Frontal cortex (tissue), 4 donors: ENCODE results near the gene CA10. TPM values are rescaled to one million over a fixed set of nuclear protein-coding genes. Genes with fewer than 3 reads are reported as not detected.

Experiments used
- DNase-seq, 2 donors: peaks; one replicate each; pipeline ENCODE4 v3.0.0; 2012; ENCODE audit warnings: low spot score in 2 of 2
- FAIRE-seq: peaks from 2 replicates; lab custom pipeline; 2012; peaks lifted over from hg19 to GRCh38; lab: Jason Lieb, UNC
- total RNA-seq: library from RNA; depleted of rRNA; stranded (reverse); fragments of >200 nt; gene quantifications from one replicate; pipeline ENCODE4 v1.2.3, GENCODE V29; 2014
- donor health status: control.
- donor health status: control.
- donor health status: control.

The CA10 gene
- total RNA-seq, 1 donor from 2014 or later = 39.5 TPM

DNA sequence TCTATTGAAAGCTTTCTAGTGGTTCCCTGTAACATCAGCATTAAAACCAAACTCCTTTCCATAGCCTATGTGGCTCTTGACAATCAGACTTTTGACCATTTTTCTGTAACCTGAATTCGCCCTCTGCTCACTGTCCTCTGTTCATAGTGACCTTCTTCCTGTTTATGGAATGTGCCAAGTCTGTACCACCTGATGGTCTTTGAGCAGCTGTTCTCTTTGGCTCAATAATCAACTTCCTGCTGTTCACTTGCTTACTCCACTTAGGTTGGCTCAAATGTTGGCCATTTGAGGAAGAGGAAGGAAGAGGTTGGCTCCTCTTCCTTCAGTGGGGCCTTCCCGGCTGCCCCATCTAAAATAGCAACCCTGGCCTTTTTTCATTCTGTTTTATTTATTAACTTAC lies 251.5 kb downstream of the CA10 start:
- FAIRE-seq = no peak
- DNase-seq = no peak

DNA sequence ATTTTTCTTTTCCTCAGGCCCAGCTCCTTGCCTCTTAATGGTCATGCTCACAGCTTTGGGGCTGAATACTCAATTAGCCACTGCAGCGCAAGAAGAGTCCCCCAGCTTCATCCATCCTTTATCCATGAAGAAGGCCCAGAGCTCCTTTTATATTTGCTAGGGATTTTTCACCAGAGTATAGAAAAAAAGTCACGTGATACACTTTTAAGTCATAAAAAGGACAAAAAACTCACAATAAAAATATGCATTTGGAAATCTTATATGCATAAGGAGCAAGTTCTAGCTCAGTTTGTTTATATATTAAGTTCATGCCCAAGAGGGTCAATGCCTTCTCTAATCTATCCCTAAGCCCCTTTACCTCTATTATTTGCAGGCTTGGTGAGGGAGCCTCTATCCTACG lies 254.1 kb downstream of the CA10 start:
- FAIRE-seq (no peak), DNase-seq (no peak)

DNA sequence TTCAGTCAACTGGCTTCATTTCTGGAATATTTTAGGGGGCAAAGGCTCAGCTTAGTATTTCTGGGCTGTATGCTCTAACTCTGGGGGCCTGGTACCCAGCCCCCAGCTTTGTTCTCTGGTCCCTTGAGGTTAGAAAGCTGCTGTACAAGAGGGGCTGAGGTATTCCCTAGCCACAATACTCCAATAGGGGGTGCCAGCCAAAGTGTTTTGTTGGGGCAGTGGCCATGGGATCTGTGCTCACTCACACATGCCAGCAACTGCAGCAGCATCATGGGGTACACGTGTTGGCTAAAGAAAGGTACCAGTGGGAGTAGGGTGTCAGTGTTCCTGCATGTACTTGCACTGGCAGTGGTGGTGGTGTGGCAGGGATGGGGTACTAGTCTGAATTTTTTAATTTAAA lies 257.3 kb downstream of the CA10 start:
- FAIRE-seq (no peak), DNase-seq (no peak)

DNA sequence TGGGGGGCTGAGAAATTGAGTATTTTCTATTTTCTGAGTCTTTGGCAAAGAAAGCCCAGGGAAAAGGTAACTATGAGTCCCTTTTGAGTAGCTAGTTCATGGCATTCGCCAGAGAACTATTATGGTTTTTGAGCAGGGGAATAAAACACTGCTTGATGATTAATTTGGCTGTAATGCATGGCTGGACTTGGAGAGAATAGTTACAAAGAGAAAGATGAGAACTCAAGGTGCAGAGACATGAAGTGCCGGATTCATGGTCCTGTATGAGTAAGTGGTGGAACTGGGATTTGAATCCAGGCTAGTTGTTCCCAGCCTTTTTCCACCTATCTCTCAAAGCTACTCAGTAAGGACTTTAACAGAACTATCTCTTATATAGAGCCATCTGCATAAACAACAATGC lies 266.6 kb downstream of the CA10 start:
- no peak for DNase-seq

DNA sequence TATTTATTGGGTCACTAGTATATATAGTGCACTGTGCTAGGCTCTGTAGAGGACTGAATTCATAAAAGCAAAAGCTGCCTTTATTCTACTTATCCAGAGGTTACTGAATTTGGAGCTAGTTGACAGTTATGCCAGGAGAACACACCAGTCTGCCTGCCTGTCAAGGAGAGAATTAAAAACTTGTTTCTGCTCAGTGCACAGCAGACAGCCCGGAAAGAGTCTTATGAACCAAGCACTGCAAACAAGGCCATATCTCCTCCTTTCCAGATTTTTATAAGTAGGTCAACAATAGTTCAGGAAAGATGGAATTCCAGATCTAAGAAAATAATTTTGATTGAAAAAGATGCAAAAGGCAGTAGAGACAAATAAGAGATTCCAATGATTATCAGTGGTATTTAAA lies 267.8 kb downstream of the CA10 start:
- DNase-seq (no peak), FAIRE-seq (no peak)

More for the DNA sequence above, 266.6 kb downstream of the CA10 start:
- no peak for FAIRE-seq

DNA sequence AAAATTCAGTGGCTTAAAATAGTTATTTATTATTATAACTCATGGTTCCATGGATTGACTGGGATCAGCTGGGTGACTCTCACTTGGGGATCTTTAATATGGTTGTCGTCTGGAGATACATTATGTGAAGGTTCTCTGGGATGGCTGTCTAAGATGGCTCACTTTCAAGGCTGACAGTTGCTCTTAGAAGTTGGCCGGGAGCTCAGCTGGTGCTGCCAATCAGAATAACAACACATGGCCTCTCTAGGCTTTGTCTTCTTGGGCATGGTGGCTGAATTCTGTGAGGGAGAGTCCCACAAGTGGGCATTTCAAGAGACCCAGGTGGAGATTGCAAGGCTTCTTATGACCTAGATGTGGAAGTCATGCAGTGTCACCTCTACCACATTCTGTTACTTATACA lies 269.7 kb downstream of the CA10 start:
- DNase-seq = no peak

DNA sequence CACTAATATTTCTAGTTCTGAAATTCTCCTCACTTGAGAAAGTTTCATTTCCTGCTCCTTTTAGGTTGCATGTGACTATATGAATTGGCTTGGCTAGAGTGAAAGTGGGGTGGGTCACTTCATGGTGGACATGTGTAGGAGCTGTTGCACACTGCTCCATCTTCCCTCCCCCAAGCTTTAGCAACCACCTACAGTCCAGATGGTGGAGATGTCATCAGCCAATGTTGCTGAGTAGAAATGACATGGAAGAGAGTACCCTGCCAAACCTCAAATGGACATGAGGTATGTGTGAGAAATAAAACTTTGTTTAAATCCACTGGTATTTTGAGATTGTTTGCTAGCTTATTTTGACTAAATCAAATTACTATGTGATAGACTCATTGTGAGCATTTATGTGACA lies 281.5 kb downstream of the CA10 start:
- DNase-seq (no peak), FAIRE-seq (no peak)

More for the DNA sequence above, 269.7 kb downstream of the CA10 start:
- FAIRE-seq = no peak

DNA sequence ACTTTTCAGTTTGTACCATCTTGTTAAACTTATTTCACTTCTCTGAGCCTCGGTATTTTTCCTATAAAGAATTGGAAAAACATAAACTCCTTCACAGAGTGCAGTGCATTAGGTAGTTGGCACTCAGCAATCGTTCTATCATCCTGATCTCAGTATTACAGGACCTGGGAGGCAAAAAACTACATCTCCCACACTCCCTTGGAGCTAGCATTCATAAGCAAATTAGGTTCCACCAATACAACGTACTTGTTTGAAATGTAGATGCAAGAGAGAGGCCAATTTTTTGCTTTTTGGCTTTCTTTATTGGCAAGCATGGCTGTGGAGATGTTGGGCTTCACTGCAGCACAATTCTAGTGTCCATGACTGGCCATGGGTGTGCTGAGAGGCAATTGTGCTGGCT lies 285.2 kb downstream of the CA10 start:
- FAIRE-seq (no peak), DNase-seq (no peak)

DNA sequence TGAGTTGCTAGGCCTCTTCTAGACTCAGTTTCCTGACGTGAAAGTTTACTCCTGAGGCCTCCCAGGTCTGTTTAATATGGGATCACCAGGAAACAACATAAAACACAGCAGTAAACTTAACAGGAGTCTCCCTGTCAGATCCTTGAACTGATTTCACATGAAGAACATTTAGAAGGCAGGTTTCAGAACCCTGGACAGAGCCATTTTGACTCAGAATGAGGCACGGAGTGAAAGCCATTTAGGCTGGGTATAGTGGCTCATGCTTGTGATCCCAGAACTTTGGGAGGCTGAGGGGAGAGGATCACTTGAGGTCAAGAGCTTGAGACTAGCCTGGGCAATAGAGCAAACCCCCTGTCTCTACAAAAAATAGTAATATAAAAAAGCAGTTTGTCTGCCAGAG lies 289.1 kb downstream of the CA10 start:
- FAIRE-seq (no peak), DNase-seq (no peak)

DNA sequence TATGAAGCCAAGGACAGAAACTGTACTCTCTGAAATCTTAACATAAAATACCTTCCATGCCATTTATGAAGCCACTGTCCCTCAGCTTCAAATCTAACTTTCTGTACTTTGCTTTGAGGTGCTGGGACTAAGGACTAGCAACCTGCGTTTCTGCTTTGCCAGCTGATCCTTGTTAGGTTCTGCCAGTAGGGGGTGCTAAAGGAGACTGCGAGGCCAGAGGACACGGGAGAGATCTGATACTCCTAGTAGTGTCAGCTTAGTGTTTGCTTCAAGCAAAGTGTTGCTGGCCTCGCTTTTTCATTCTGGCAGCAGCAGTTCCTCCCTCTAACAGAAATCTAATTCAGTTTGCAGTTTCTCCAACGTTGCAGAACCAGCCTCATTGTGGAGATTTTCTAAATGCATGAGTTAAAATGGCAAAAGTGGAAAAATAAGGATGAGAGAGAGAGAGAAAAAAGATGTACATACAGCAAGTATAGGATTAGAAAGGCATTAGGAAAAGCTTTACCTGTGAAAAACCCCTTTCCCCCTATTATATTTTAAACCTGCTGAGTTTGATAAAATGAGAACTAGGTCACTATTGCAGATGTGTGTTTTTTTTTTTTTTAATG lies 297.5 kb downstream of the CA10 start:
- no peak for FAIRE-seq
- DNase-seq = peak; percentile 2 to 15

DNA sequence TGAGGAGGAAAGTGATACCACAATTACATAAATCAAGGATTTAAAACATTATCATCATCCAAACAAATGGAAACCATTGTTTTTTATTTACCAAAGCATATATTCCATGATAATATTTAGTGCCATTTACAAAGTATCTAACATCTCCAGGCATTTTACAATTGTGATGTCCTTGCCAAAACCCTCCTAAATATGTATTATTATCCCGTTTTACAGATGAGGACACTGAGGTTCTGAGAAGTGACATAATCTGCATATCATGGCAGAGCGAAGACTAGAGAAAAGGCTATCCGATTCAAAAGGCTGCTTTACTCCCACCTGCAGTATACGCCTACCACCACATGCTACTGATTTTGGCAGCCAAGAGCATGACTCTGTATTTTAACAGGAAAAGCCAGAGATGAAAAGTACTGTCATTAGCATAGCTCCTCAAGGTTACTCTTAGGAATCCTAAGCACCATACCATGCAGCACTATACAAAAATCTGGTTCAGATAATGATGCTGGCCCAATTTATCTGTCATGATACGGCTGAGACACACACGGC lies 301.4 kb downstream of the CA10 start:
- FAIRE-seq = no peak
- no peak for DNase-seq

DNA sequence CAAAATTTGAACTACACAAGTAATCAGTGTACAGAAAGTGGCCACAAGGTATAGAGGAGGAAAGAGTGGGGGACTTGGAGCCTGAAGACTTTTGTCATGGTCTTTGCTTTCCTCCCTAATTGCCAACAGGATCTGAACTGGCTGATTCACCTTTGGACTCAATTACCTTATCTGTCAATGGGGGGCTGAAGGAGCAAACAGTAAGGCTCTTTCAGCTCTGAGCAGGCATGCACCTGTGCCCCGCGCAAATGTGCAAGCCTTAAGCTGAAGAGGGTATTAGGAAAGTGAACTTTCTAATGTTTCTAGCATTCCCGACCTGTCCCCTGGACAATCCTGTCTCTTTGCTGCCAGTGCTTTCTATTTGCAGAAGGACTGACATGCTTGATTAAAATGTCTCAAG lies 302.7 kb downstream of the CA10 start:
- no peak for FAIRE-seq
- DNase-seq = no peak

DNA sequence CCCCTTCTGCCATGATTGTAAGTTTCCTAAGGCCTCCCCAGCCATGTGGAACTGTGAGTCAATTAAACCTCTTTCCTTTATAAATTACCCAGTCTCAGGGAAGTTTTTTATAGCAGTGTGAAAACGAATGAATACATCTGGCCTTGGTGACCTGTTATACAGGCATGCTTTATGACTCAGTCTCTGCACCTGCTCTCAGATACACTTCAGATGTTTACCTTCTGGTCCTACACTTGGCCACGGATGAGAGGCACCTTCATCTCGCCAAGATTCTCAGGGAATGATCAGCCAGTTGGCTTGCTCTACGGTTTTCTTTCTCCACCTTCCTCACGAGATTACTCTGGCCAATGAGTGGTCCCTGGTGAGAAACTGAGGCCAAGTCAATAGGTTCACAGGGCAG lies 304.7 kb downstream of the CA10 start:
- FAIRE-seq = no peak
- DNase-seq = no peak

DNA sequence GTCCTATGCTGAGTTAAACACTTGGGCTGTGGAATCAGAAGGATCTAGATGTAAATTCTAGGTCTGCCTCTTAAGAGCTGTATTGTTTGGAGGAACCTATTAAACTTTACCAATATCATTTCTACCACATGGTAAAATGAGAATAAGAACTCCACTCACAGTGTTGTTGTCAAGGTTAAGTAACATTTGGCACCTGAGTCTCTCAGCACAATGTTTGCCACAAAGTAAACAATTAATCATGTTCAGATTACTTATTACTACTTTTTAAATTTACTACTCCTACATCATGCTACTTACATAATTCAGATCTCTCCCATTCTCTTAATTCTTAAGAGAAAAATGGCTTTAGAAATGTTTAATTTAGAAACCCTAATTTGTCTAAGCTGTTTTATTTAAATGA lies 305.9 kb downstream of the CA10 start:
- no peak for FAIRE-seq

DNA sequence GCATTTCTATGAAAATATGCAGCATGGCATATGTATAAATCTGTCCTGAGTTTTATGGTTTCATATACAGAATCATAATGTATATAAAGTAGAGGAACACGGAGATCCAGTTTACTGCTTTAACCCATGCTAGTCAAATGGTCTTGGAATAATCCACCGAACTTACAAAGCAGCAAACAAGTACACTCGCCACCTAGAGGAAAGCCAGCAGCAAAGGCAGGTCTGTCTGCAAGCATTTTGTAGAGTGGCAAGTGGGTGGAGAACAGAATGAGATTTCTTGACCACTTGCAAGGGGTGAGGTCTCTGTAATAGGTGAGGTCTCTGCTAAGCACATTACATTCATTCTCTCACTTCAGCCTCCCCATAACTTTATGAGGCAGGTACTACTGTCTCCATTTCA lies 308.3 kb downstream of the CA10 start:
- FAIRE-seq (no peak), DNase-seq (no peak)

More for the DNA sequence above, 305.9 kb downstream of the CA10 start:
- DNase-seq = no peak

DNA sequence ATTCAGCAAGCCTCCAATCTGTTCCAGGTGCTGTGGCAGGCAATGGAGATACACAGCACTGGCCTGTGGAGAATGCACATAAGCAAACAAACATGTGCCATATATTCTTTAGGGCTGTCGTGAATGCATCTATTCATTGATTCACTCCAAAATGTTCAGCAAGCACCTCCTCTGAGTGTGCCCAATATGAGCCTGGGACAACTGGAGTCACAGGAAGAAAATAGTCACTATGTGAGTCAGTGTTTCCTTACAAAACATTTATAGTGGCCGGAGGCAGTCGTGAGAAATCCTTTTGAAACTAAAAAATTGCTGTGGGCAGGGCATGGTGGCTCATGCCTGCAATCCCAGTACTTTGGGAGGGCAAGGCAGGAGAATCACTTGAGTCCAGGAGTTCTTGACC lies 310.1 kb downstream of the CA10 start:
- DNase-seq (no peak), FAIRE-seq (no peak)

DNA sequence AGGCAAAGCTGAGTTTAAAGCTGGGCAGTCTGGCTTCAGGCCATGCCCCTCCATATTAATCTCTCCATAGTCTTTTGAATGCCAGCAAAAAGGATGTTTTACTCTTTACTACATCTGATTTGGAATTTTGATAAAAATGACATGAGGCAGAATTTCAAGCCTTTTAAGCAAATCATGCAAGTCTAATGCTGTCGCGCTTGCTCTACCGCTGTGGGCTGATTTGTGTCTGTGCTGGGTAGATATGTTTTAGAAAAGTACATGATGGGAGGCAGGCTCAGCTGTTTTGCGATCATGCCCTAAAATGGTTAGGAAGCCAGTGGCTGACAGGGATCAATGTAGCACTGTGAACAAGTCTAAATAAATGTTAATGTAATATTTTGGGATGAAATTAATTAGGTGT lies 311.9 kb downstream of the CA10 start:
- DNase-seq (no peak), FAIRE-seq (no peak)

DNA sequence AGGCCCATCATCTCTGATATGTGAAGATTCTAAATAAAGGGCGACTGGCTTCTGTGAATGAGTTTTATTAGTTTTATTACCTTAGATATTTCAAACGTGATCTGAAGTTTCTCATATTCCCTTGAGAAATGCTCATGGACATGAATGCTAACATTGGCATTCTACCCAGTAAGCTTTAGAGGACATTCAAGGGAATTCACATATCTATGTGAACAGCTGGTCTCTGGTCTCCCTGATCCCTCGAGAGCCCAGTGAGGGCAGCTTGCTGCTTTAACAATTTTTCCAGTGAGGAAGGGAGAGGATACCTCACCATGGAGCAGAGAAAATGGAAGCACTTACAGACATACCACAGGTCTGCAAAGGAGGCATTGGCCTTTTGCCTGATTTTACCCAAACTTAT lies 312.7 kb downstream of the CA10 start:
- DNase-seq (no peak), FAIRE-seq (no peak)

DNA sequence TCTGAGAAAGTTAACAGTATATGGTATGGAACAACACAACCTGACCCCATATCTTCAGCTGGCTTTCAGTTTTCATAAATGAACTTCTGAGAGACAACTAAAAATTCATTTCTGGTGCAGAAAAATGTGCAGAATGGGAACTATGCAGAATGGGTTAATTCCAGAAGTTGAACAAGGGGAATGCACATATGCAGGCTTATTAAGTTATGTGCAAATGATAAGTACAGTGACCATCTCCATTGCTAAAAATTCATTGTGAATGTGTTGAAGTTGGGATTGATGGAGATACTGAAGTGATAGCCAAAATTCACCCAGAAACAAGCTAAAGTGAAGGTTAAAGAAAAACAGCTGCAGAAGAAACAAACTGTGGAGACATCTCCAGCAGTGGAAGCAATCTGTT lies 315.8 kb downstream of the CA10 start:
- DNase-seq = no peak
- no peak for FAIRE-seq

DNA sequence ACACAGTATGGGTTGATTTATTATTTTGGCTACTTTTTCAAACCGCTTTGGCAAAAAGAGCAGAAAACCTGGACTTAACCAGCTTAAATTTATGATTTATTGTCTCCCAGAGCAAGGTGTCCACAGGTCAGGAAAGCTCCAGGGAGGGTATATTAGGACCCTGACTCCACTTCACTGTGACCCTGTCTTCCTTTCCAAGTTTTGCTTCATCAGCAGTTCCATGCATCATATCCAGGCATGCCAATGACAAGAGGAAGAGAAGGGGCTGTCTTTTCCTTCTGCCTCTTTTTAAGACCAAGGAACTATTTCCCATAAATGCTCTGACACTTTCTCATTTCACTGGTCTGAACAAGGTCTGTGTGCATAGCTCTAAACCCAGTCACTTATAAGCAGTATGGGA lies 316.8 kb downstream of the CA10 start:
- FAIRE-seq (no peak), DNase-seq (no peak)

DNA sequence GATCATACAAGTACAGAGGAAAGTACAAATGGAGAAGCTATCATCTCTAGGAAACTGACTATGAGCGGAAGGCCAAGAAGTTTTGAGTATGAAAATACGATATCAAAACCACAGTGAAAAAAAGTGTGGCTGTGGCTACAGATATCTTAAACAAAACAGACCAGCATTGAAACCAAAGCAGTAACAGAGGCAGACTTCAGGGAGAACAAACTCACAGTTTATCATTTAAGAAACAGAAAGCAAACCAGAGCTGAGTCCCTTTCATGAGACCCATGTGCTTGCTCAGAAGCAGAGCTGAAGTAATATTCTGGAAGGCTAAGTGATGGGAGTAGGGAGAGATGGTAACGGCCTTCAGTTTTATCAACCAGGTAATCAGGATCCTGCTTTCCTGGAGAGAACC lies 317.8 kb downstream of the CA10 start:
- FAIRE-seq (no peak), DNase-seq (no peak)

DNA sequence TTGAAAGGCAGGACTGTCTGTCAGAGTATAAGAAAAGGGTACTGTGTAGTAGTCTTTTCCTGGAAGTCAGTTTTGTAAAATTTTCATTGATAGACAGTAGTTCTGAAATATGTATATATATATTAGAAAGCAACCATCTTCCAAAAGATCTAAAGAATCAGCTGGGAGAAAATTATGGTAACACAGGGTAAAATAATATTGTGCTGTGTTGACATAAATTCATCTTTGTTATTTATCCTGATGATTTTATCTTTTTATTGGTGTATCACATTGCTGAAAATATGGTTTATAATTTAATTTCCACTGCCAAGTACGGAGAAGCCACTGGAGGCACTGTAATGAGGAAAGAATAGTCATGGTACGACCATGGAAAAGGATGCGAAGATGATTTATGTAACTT lies 324.9 kb downstream of the CA10 start:
- DNase-seq = no peak

More for the DNA sequence above, 324.9 kb downstream of the CA10 start:
- no peak for FAIRE-seq
